PC-9 (cell line): Measurements from ENCODE around the gene SCG5. TPM values are rescaled to one million over a fixed set of nuclear protein-coding genes. Genes with fewer than 3 reads are reported as not detected.

Source experiments
- BruUV-seq: library from RNA; stranded (reverse); fragments of 400-500 nt; replicated peaks from 2 replicates; lab custom pipeline; 2021; lab: Mats Ljungman, UMichigan
- CTCF ChIA-PET: fragments of 300-600 bp; sonication (Branson Sonifier 250); formaldehyde crosslinking; loops from one replicate; lab custom pipeline; 2022; ENCODE audit warnings: antibody characterized with exemption; lab: Charles Lee
- POLR2A ChIA-PET: fragments of 300-600 bp; sonication (Branson Sonifier 250); formaldehyde crosslinking; loops from one replicate; lab custom pipeline; 2022; ENCODE audit warnings: antibody characterized with exemption; ENCODE audit not compliant: unreplicated experiment; lab: Charles Lee
- DNase-seq, 2 experiments: peaks; one replicate each; pipeline versions ENCODE4 v3.0.0 to v3.0.0-alpha.2; 2015 to 2022; ENCODE audit warnings: mixed read lengths in 1 of 2
- H2AFZ ChIP-seq: fragments of 200-600 bp; sonication (generic); 2 replicates; pipeline ENCODE4 v1.8.1; 2017; ENCODE audit warnings: antibody characterized with exemption
- H3F3A ChIP-seq: fragments of 200-600 bp; sonication (generic); 2 replicates; pipeline ENCODE4 v1.8.1; 2017; ENCODE audit warnings: antibody characterized with exemption, mild to moderate bottlenecking, low read depth; ENCODE audit not compliant: insufficient read depth
- H3K27ac ChIP-seq: fragments of 200-600 bp; sonication (generic); 2 replicates; pipeline ENCODE4 v1.6.1; 2016; ENCODE audit warnings: mixed run types
- H3K27me3 ChIP-seq: fragments of 200-600 bp; sonication (generic); 2 replicates; pipeline ENCODE4 v1.6.1; 2016; ENCODE audit warnings: low read depth, mixed run types; ENCODE audit not compliant: insufficient read depth
- H3K36me3 ChIP-seq: fragments of 200-600 bp; sonication (generic); 2 replicates; pipeline ENCODE4 v1.6.1; 2016; ENCODE audit warnings: low read depth, mixed run types
- H3K4me1 ChIP-seq: fragments of 200-600 bp; sonication (generic); replicated peaks from 2 replicates; pipeline ENCODE4 v1.6.1; 2016; ENCODE audit warnings: mixed run types; ENCODE audit not compliant: insufficient read depth
- H3K4me2 ChIP-seq: fragments of 200-600 bp; sonication (generic); 2 replicates; pipeline ENCODE4 v1.6.1; 2017; ENCODE audit warnings: mixed run types
- H3K4me3 ChIP-seq: fragments of 200-600 bp; sonication (generic); 2 replicates; pipeline ENCODE4 v1.6.1; 2016; ENCODE audit warnings: mixed run types
- H3K79me2 ChIP-seq: fragments of 200-600 bp; sonication (generic); 2 replicates; pipeline ENCODE4 v1.6.1; 2017; ENCODE audit warnings: low read depth, mixed run types
- H3K9me2 ChIP-seq: fragments of 200-600 bp; sonication (generic); 2 replicates; pipeline ENCODE4 v1.8.1; 2017; ENCODE audit warnings: mild to moderate bottlenecking; ENCODE audit not compliant: insufficient read depth
- H3K9me3 ChIP-seq: fragments of 200-600 bp; sonication (generic); 2 replicates; pipeline ENCODE4 v1.8.1; 2016; ENCODE audit warnings: low read depth; ENCODE audit not compliant: insufficient read depth
- H4K20me1 ChIP-seq: fragments of 200-600 bp; sonication (generic); 2 replicates; pipeline ENCODE4 v1.8.1; 2017; ENCODE audit not compliant: insufficient read depth
- EZH2 ChIP-seq: fragments of 200-600 bp; sonication (generic); IDR thresholded peaks from 2 replicates; pipeline ENCODE4 v1.8.0; 2017; ENCODE audit warnings: antibody characterized with exemption, low read depth
- intact Hi-C: fragments of 100-400 bp; cut with micrococcal nuclease; formaldehyde crosslinking; loops from one replicate; pipeline ENCODE4 v1.10.0; 2022; ENCODE audit not compliant: unreplicated experiment
- total RNA-seq: library from RNA; stranded (reverse); gene quantifications from 2 replicates; pipeline ENCODE4 v1.2.3, GENCODE V29; 2021
- TF ChIP-seq, protein P1 (sequence below): fragments of 200-600 bp; sonication (generic); conservative IDR thresholded peaks from 2 replicates; pipeline ENCODE4 v1.6.1; 2017; ENCODE audit warnings: mixed run types, antibody characterized with exemption, mild to moderate bottlenecking, moderate library complexity

Gene SCG5
- total RNA-seq, 1 experiment from 2014 or later: 0.39 TPM

DNA sequence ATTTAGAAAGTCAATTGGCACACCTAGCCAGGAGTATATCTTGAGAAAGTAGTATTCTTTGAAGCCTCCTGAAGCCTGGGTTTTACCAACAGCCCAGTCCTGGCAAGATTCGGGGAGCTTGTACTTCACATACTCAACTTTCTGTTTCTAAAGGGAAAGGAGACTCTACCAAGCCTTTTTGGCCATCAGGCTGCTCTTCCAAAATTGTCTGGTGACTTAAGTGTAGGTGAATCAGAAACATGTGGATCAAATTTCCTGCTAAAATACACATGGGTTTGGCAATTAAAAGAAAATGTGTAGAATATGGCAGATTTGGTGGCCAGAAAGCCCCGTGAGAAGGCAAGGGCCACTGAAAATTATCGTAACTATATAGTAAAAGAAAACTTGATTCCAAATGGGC lies 60.4 kb downstream of the SCG5 start:
- POLR2A ChIA-PET: no interaction called here
- Histone ChIP-seq H4K20me1 (no peaks in the 10 kb centered on the region), H3K27me3 (no peaks in the 10 kb centered on the region), H3K4me3 (no peak overlapping the region), H3K79me2 (no peaks in the 10 kb centered on the region), H3K4me1 (peaks cover 10% of the 10 kb centered on the region), H3K36me3 (no peaks in the 10 kb centered on the region), H3K9me2 (no peaks in the 10 kb centered on the region), H3K4me2 (no peak overlapping the region), H3F3A (0 out of 2 replicates have a peak, but pooled peaks cover under 1% of the 10 kb centered on the region), H3K27ac (no peak overlapping the region), H2AFZ (no peak overlapping the region), H3K9me3 (no peaks in the 10 kb centered on the region)
- intact Hi-C loops: no loop called here
- CTCF ChIA-PET: no interaction called here
- BruUV-seq: no TSS peak
- no peak for DNase-seq
- TF ChIP-seq EZH2: no peak
- TF ChIP-seq, protein P1, sequence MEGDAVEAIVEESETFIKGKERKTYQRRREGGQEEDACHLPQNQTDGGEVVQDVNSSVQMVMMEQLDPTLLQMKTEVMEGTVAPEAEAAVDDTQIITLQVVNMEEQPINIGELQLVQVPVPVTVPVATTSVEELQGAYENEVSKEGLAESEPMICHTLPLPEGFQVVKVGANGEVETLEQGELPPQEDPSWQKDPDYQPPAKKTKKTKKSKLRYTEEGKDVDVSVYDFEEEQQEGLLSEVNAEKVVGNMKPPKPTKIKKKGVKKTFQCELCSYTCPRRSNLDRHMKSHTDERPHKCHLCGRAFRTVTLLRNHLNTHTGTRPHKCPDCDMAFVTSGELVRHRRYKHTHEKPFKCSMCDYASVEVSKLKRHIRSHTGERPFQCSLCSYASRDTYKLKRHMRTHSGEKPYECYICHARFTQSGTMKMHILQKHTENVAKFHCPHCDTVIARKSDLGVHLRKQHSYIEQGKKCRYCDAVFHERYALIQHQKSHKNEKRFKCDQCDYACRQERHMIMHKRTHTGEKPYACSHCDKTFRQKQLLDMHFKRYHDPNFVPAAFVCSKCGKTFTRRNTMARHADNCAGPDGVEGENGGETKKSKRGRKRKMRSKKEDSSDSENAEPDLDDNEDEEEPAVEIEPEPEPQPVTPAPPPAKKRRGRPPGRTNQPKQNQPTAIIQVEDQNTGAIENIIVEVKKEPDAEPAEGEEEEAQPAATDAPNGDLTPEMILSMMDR: no peak

DNA sequence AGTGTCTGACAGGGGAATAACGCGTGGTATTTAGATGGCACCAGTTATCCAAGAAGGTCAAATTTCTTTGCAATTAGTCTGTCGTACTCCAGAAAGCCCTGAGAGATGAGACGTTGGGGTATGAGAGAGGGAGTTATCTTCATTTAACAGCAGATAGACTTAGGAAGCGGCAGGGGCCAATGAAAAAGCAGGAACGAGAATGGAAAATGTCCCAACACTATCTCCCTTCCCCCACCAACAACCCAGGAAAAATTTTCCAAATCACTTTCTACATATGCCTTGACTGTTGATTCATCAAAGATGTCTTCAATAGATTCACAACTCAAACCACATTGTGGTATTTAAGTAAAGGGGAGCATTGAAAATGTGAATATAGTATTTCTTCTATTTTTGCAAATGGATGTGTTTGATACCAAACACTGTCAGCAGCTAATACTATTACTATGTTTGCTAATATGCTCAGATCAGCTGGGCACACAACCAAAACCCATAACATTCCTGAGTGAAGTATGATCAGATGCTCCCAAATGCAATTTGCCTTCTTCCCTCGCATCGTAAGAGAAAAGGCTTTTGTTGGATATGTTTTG lies 63.0 kb downstream of the SCG5 start:
- CTCF ChIA-PET: no interaction called here
- no peaks in the 10 kb centered on the region for H3K27me3 ChIP-seq
- no peaks in the 10 kb centered on the region for H3K79me2 ChIP-seq
- intact Hi-C loops: no loop called here
- no peaks in the 10 kb centered on the region for H4K20me1 ChIP-seq
- no TSS peak for BruUV-seq
- 0 out of 2 replicates have a peak, but pooled peaks cover 3% of the 10 kb centered on the region for H3F3A ChIP-seq
- H3K9me3 ChIP-seq: no peaks in the 10 kb centered on the region
- DNase-seq: no peak
- TF ChIP-seq, protein P1: no peak
- TF ChIP-seq EZH2: no peak
- H3K27ac ChIP-seq: no peak overlapping the region
- no peak overlapping the region for H3K4me2 ChIP-seq
- POLR2A ChIA-PET: no interaction called here
- H2AFZ ChIP-seq: no peak overlapping the region
- H3K4me3 ChIP-seq: no peak overlapping the region
- no peaks in the 10 kb centered on the region for H3K36me3 ChIP-seq
- H3K9me2 ChIP-seq: no peaks in the 10 kb centered on the region
- peaks cover 15% of the 10 kb centered on the region for H3K4me1 ChIP-seq

DNA sequence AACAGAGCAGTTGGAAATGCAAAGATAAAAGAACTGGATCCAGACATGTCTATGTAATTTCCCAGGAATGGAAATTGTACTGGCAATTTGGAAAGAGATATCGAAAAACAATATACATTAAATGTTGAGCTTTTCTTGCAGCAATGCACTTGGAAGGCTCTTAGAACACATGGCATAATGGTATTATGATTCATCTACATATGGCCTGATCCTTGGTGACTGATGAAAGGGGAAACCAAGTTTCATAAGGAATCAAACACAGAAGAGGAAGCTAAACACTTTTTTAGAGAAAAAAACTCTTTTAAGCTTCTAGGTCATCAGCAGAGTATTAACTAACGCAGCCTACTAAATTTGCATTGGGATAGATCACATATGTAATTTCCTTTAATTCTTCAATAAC lies 63.9 kb downstream of the SCG5 start:
- ChIA-PET CTCF (no interaction called here), POLR2A (no interaction called here)
- H3K4me2 ChIP-seq: no peak overlapping the region
- intact Hi-C loops: no loop called here
- no peaks in the 10 kb centered on the region for H3K9me2 ChIP-seq
- no peak for TF ChIP-seq EZH2
- TF ChIP-seq, protein P1: no peak
- no peak overlapping the region for H3K27ac ChIP-seq
- no peaks in the 10 kb centered on the region for H4K20me1 ChIP-seq
- 0 out of 2 replicates have a peak, but pooled peaks cover 3% of the 10 kb centered on the region for H3F3A ChIP-seq
- H3K36me3 ChIP-seq: no peaks in the 10 kb centered on the region
- H3K4me3 ChIP-seq: no peak overlapping the region
- no peak for DNase-seq
- H3K4me1 ChIP-seq: peaks cover 15% of the 10 kb centered on the region
- no peaks in the 10 kb centered on the region for H3K9me3 ChIP-seq
- BruUV-seq: no TSS peak
- no peak overlapping the region for H2AFZ ChIP-seq
- H3K27me3 ChIP-seq: no peaks in the 10 kb centered on the region
- H3K79me2 ChIP-seq: no peaks in the 10 kb centered on the region
